ENCODE measurements around the gene UGT1A9.

- no peak for TF ChIP-seq POLR2A (IDR thresholded peaks at IDR 0.05)
- TF ChIP-seq CTCF (IDR thresholded peaks at IDR 0.05) = no peak
Observed at GRCh38 chr2:233794128-233794658, 122.5 kb downstream of the UGT1A9 start.

Measured in vagina (tissue), 2 donors.